Measurements from ENCODE around the gene RACGAP1.
"Not testable (repeated sequence)": the region's sequence is repeated elsewhere in the genome, so short reads cannot be mapped to it uniquely, and the experiment has no call there.

Gene RACGAP1

DNA sequence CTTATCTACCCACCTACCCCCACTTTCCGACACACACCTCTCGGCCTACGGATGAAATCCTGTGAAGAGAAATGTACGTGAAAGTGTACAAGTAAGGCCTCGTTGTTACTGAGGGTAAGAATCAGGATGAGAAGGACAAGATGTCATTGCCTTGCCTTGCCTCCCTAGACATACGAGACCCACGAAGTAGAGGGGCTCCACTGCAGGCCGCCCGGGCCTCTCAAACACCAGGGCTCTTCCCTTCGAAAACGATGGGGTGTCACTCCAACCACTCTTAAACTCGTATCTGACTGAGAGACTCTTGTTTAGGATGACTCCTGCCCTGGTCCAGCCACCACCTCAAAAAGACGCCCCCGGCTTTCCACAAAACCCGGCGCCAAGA, 498 bp downstream of the RACGAP1 start:
- DNase-seq = no peak

DNA sequence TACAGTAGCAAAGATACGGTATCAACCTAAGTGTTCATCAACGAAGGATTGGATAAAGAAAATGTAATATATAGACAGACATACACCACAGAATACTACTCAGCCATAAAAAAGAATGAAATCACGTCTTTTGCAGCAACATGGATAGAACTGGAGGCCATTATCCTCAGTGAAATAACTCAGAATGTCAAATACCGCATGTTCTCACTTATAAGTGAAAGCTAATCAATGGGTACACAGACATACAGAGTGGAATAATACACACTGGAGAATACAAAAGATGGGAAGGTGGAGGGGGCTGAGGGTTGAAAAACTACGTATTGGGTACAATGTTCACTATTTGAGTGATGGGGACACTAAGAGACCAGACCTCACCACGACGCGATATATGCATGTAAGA, 1.1 kb downstream of the RACGAP1 start:
- no peak for DNase-seq

- DNase-seq = no peak
These were observed 2.4 kb downstream of the RACGAP1 start for GRCh38 chr12:50022903-50023302.

DNA sequence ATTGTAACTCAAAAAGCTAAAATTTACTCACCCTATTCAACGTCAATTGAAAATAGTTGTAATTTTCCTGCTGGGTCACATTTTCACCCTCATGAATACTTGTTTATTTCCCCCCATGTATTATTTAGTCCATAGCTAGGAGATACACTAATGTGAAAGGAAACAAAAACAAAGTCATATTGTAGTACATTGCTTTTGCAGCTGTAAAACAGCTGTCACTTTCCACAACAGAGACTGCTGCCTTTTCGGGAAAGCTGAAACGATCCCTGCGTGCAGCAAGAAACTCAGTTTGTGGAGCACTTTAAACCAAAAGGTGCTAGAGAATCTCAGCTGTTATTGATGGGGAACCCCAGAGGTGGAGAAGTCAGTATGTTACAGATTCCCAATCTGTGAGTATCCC, 4.3 kb downstream of the RACGAP1 start:
- DNase-seq = no peak

GRCh38 chr12:50019524-50019923, 5.8 kb downstream of the RACGAP1 start:
- no peak for DNase-seq

GRCh38 chr12:50018968-50019367, 6.3 kb downstream of the RACGAP1 start:
- no peak for DNase-seq

GRCh38 chr12:50018154-50018553, 7.1 kb downstream of the RACGAP1 start:
- no peak for DNase-seq

DNA sequence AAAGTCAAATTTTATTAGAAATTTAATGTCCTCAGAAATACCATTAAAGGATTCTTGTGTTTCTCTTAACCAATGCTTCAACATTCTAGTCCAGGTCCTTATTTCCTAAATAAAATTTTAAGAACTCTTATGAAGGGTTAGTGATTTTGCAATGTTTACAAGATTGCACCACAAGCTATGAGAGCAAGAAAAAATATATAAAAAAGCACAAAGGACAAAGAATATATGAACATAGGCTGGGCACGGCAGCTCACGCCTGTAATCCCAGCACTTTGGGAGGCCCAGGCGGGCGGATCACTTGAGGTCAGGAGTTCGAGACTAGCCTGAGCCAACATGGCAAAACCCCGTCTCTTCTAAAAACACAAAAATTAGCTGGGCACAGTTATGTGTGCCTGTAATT, 7.7 kb downstream of the RACGAP1 start:
- DNase-seq = no peak

DNA sequence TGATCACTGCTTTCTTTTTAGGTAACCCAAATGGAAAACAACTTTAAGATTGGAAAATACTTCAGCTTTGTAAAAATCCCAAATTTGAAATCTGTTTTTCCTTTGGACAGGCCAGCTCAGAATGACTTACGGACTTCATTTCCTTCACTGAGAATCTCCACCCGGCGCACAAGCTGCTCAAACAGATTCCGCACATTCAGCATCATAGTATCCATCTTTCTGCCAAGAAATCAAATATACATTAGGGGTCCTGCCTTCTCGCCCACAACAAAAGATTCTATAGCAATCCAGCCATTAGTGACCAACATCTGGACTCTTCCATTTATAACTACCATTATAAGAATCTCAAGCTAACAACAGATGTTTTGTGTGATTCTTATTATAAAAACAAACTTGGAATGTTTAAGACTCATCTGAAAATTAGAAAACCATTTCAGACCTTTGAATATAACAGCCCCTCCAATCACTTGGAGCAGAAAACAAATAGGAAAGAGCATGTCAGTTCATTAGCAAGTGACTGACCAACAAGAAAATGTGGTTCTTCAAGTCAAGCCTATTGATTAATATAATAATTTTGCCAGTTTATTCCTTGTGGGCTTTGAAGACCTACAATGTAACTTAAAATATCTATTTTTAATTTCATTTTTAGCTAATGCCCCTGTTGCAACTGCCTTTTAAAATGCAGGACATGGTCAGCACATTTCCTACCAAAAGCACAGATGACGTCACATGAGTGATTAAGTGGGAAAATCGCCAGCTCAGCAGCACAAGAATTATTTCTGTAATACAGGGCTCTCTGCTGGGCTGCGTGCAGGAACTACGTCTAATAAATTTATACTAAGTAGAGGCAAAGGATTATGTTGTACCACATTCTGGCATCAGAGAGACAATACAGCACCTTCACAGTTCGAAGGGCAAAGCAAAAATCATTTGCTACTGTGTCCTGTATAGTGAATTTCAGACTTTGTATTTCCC, 8.5 kb downstream of the RACGAP1 start:
- DNase-seq = no peak

GRCh38 chr12:50014342-50014741, 11.0 kb downstream of the RACGAP1 start:
- DNase-seq = no peak

DNA sequence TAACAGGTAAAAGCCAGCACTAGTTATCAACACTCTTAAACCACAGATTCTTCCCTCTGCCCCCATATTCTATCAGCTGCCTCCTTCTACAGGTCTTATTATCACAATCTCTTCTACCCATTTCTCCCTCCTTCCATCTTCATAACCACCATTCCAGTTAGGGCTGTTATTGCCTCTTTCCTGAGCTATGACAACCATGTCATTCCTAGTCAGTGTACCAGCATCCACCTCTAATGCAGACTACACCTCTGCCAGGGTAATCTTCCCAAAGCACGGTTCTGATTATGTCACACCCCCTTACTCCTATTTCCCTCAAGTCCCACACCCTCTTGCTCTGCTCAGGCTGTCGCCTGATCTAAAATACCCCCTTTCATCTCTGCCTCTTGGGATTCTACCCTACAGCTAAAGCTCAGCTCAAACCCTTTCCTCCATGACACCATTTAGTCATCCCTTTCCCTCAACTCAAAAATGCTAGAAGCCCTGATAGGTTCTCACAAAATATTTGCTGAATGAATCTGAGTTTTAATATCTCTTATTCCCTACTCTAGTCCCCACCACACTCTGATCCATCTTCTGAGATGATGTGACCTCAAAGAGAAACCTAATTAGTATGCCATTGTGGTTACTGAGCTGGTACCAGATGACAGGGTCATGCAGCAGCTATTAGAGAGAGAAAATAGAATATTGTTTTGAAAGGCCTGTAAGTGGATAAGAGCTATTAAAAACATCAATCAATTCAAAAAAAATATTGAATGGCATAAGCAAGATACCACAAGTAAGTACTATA, 11.7 kb downstream of the RACGAP1 start:
- no peak for DNase-seq

DNA sequence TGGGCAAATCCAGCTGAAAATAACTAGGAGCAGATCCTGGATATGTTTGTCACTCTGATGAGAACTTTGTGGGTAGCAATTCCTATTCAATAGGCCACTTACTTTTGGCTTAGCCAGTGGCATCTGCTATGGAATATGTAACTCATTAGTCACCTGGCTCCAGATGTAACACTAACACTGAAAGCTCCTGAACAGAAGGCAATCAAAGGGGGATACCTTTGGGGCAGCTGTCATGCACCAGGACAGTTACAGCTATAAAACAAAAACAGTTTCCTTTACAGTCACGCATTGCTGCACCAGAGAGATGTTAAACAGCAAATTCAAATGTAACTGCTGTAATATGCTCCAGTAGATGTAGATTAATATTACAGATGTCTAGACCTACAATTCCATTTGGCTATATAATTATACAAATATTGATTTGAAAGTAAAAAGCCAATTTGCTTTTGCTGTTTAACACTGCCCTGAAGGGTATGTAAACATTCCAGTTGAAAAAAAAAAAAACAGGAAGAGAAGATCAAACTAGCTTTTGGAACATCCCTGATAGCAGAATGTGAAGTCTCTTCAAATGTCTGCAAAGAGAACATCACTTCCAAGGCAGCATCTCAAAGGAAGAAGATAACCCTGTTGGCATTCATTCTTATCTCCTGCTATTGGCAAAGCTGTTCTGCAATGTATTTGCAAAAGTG, 18.4 kb downstream of the RACGAP1 start:
- DNase-seq = no peak

DNA sequence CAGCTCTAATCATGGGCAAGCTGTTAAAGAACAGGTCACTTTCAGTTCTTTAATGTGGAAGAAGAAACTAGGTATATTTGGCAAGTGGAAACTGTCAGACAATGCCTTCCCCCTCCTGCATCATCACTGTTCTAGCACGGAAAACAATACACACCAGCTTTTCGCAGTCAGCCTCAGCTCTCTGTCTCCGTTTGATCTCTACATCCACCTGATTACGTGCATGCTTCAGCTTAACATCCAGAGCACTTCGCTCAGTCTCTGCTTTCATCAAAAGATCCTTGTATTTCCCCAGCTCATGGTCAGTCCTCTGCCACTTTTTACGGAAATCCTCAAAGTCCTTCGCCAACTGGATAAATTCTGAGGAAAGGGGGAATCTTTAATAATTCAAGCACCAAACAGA, 19.0 kb downstream of the RACGAP1 start:
- no peak for DNase-seq

DNA sequence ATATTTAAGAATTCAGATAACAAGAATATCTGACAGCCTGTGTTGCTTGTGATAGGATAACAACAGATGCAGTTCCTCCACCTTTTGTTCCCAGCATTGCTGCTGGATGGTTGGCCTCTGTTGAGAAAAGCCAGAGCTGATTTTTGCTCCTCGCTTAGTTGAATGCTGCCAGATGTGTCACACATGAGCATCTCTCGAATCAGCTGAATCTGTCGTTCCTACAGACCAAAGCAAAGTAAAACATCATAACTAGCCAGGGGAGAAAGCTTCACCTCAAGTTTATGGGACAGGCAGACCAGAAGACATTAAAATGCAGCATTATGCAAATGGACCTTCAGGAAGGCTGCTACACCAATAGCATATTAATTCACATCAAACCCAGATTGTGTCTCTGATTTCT, 20.1 kb downstream of the RACGAP1 start:
- DNase-seq = no peak

DNA sequence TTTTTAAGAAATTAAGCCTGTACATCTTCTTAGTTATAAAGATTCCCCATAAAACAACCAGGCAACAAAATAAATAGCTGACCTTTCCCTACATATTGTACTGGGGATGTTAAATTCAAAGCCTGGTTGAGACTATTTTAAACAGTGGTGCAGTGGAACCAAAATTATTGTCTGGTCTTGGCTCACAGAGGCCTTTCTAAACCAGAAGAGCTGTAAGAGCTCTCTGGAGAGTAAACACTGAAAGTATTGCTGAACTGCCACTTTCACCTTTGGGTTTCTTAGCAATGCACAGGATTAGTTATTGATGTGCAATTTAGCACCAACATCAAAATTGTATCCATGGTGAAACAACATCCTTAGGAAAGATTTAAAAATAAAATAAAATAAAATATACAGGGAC, 20.6 kb downstream of the RACGAP1 start:
- no peak for DNase-seq

- DNase-seq = no peak
These were observed 21.7 kb downstream of the RACGAP1 start for GRCh38 chr12:50003595-50003994.

DNA sequence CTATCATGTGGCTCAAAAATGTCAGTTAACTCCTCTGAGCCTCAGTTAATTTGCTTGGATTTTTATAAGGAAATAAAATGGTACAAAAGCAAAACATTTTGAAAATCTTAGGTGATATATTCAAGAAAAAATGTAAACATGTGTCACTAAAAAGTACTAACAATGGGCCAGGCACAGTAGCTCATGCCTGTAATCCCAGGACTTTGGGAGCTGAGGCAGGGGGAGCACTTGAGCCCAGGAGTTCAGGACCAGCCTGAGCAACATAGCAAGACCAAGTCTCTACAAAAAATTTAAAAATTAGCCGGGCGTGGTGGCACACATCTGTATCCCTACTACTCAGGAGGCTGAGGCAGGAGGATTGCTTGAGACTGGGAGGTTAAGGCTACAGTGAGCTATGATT, 26.8 kb downstream of the RACGAP1 start:
- no peak for DNase-seq

GRCh38 chr12:49990273-49990672, 35.0 kb downstream of the RACGAP1 start:
- no peak for DNase-seq

GRCh38 chr12:49989400-49989799, 35.9 kb downstream of the RACGAP1 start:
- DNase-seq = not testable (repeated sequence)

DNA sequence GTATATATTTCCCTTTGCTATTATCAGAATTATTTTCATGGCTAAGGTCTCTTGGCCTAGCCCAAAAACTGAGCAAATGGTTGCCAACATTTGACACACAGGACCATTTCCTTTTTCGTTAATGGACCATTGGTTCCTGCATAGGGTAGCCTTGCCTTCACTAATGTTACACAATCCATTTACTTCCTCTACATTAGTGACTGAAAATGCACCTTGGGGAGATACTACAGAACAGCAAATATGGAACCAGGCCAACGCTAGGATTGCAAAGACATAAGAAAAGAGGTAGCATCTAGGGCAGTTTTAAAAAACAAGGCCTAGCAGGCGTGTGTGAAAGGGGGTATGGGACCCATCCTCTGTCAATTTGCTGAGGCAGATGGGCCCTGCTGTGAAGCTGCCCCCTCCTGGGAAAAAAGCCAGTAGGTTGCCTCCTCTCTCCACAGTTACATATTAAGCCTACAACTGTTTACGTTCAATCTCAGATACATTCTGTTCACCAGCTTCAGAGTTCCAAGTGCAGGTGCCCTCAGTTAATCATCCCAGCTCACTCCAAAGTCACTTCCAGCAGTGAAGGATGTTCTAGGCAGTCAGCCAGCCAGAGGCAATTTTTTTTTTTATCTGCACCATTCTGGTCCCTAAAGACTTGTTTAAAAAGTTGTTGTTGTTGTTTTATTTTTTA, 37.5 kb downstream of the RACGAP1 start:
- no peak for DNase-seq

DNA sequence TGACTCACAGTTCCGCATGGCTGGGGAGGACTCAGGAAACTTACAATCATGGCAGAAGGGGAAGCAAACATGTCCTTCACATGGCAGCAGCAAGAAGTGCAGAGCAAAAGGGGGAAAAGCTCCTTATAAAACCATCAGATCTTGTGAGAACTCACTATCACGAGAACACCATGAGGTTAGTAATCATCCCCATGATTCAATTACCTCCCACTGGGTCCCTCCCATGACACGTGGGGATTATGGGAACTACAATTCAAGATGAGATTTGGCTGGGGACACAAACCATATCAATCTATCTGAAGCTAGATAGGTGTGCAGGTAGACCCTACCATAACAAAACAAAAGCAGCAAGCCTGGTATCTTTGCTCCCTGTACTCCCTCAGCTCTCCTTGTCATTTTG, 38.8 kb downstream of the RACGAP1 start:
- DNase-seq = not testable (repeated sequence)

GRCh38 chr12:49985981-49986380, 39.3 kb downstream of the RACGAP1 start:
- DNase-seq = no peak
